OCI-LY7 (cell line): Measurements from ENCODE around the gene GGT6. TPM values are rescaled to one million over a fixed set of nuclear protein-coding genes. Genes with fewer than 3 reads are reported as not detected.

Source experiments
- BruUV-seq: library from RNA; stranded (reverse); fragments of 400-500 nt; replicated peaks from 2 replicates; lab custom pipeline; 2021; lab: Mats Ljungman, UMichigan
- CTCF ChIA-PET: fragments of 300-600 bp; sonication (Branson Sonifier 250); formaldehyde crosslinking; loops from one replicate; lab custom pipeline; 2022; ENCODE audit warnings: antibody characterized with exemption; ENCODE audit not compliant: unreplicated experiment; lab: Charles Lee
- POLR2A ChIA-PET: fragments of 300-600 bp; sonication (Branson Sonifier 250); formaldehyde crosslinking; loops from one replicate; lab custom pipeline; 2022; ENCODE audit warnings: antibody characterized with exemption; lab: Charles Lee
- DNase-seq: peaks from one replicate; pipeline ENCODE4 v3.0.0-alpha.2; 2015; ENCODE audit warnings: low spot score
- H2AFZ ChIP-seq: fragments of 200-600 bp; sonication (generic), shearing (Covaris generic); 2 replicates; pipeline ENCODE4 v1.6.1; 2014; ENCODE audit warnings: mild to moderate bottlenecking, antibody characterized with exemption, low read length, moderate library complexity
- H3K27ac ChIP-seq: fragments of 200-600 bp; sonication (generic); 2 replicates; pipeline ENCODE4 v1.5.1; 2014; ENCODE audit warnings: mixed run types, low read depth, mild to moderate bottlenecking, moderate library complexity, low read length, inconsistent platforms; ENCODE audit not compliant: poor library complexity, severe bottlenecking
- H3K36me3 ChIP-seq: fragments of 200-600 bp; sonication (generic); 2 replicates; pipeline ENCODE4 v1.6.1; 2014; ENCODE audit warnings: mild to moderate bottlenecking, antibody characterized with exemption, low read length, moderate library complexity, mixed read lengths; ENCODE audit not compliant: insufficient read depth
- H3K4me1 ChIP-seq: fragments of 200-600 bp; sonication (generic); 2 replicates; pipeline ENCODE4 v1.5.1; 2014; ENCODE audit warnings: mild to moderate bottlenecking, low read length; ENCODE audit not compliant: insufficient read depth, poor library complexity, severe bottlenecking
- H3K4me2 ChIP-seq: fragments of 200-600 bp; sonication (generic); 2 replicates; pipeline ENCODE4 v1.6.1; 2014; ENCODE audit warnings: mild to moderate bottlenecking, low read length
- H3K4me3 ChIP-seq: fragments of 200-600 bp; sonication (generic); 2 replicates; pipeline ENCODE4 v1.5.1; 2014; ENCODE audit warnings: mild to moderate bottlenecking, low read depth, low read length; ENCODE audit not compliant: poor library complexity, severe bottlenecking
- H3K79me2 ChIP-seq: fragments of 200-600 bp; sonication (generic); 2 replicates; pipeline ENCODE4 v1.6.1; 2016; ENCODE audit warnings: low read depth, mild to moderate bottlenecking, low read length, moderate library complexity, mixed read lengths; ENCODE audit not compliant: insufficient read depth
- H3K9me2 ChIP-seq: fragments of 200-600 bp; sonication (generic); 2 replicates; pipeline ENCODE4 v1.6.1; 2016; ENCODE audit warnings: mild to moderate bottlenecking, low read length, mixed read lengths; ENCODE audit not compliant: insufficient read depth
- H3K9me3 ChIP-seq: fragments of 200-600 bp; sonication (generic); 2 replicates; pipeline ENCODE4 v1.6.1; 2014; ENCODE audit warnings: mild to moderate bottlenecking, mixed run types, low read length, mixed read lengths
- H4K20me1 ChIP-seq: fragments of 200-600 bp; sonication (generic); 2 replicates; pipeline ENCODE4 v1.6.1; 2014; ENCODE audit warnings: mild to moderate bottlenecking, antibody characterized with exemption, low read length, moderate library complexity, mixed read lengths; ENCODE audit not compliant: insufficient read depth
- CTCF ChIP-seq: fragments of 200-600 bp; sonication (generic); conservative IDR thresholded peaks from 2 replicates; pipeline ENCODE4 v1.5.1; 2014; ENCODE audit warnings: mild to moderate bottlenecking, antibody characterized with exemption, low read length, moderate library complexity, mixed read lengths
- EZH2phosphoT487 ChIP-seq: fragments of 200-600 bp; sonication (generic); IDR thresholded peaks from 2 replicates; pipeline ENCODE4 v1.6.1; 2018; ENCODE audit warnings: low read depth, borderline replicate concordance, mild to moderate bottlenecking, mixed run types, antibody characterized with exemption, low read length, moderate library complexity, mixed read lengths
- intact Hi-C: fragments of 100-400 bp; cut with micrococcal nuclease; formaldehyde crosslinking; loops from one replicate; pipeline ENCODE4 v1.10.0; 2022; ENCODE audit not compliant: unreplicated experiment
- total RNA-seq, 2 experiments: library from RNA; depleted of rRNA in 1 of 2; stranded (reverse); fragments of >200 nt in 1 of 2; shearing (Covaris generic) in 1 of 2; gene quantifications; 2 replicates each; pipeline ENCODE4 v1.2.3, GENCODE V29; 2014 to 2022

The GGT6 gene
- total RNA-seq, 2 experiments from 2014 or later = not detected

- Histone ChIP-seq H3K36me3 (peaks cover 48% of the 10 kb centered on the region), H2AFZ (peak within 1 kb of the TSS; percentile 72), H3K27ac (peak within 1 kb of the TSS; percentile 68), H3K4me3 (peak within 1 kb of the TSS; percentile 96), H3K9me3 (no peaks in the 10 kb centered on the region), H4K20me1 (no peaks in the 10 kb centered on the region), H3K9me2 (no peaks in the 10 kb centered on the region), H3K4me2 (peak within 1 kb of the TSS; percentile 86), H3K4me1 (peaks cover 26% of the 10 kb centered on the region), H3K79me2 (peaks cover 28% of the 10 kb centered on the region)
- POLR2A ChIA-PET = interaction anchor here (0.7 to 1.1 kb wide), 2 partner anchors 11 to 149 kb away, joined by 4 read pairs; no protein-coding TSS in a partner anchor
- CTCF ChIA-PET = no interaction called here
- DNase-seq = peak; percentile 98
- intact Hi-C loops = loop anchor here (2.0 to 5.0 kb wide), 3 partner anchors 32 to 413 kb away; partner anchors contain the start of genes CYB5D2 and ZZEF1
- BruUV-seq = no TSS peak
- TF ChIP-seq CTCF (peak; percentile 33), EZH2phosphoT487 (no peak)
Measured at GRCh38 chr17:4554997-4555799, 5.2 kb downstream of the GGT6 start, which contains the start of gene MYBBP1A. MYBBP1A (minus strand) TSS chr17:4555384; CDS start chr17:4555324, 60 bp downstream.

GRCh38 chr17:4554441-4554996 lies 5.9 kb downstream of the GGT6 start:
- Histone ChIP-seq H3K4me1 (peaks cover 25% of the 10 kb centered on the region), H3K9me2 (no peaks in the 10 kb centered on the region), H3K79me2 (peaks cover 28% of the 10 kb centered on the region), H3K4me2 (peak overlapping the region; percentile 86), H2AFZ (no peak overlapping the region), H4K20me1 (no peaks in the 10 kb centered on the region), H3K27ac (peak overlapping the region; percentile 36), H3K9me3 (no peaks in the 10 kb centered on the region), H3K4me3 (peak overlapping the region; percentile 96), H3K36me3 (peaks cover 55% of the 10 kb centered on the region)
- ChIA-PET CTCF (no interaction called here), POLR2A (no interaction called here)
- TF ChIP-seq EZH2phosphoT487 (no peak), CTCF (no peak)
- DNase-seq = no peak
- TSS peak; percentile 56 for BruUV-seq
- intact Hi-C loops = loop anchor here (2.0 kb wide), 2 partner anchors 32 to 134 kb away; no protein-coding TSS in a partner anchor
